H1 (cell line): Measurements from ENCODE around the gene BBS4. TPM values are rescaled to one million over a fixed set of nuclear protein-coding genes. Genes with fewer than 3 reads are reported as not detected.

ENCODE experiments used
- BCL11A ChIP-seq, 2 experiments: IDR thresholded peaks; one replicate each; pipeline ENCODE4 v1.6.1; 2011; ENCODE audit warnings: low read depth in 2 of 2, low read length in 2 of 2, mild to moderate bottlenecking in 2 of 2
- CHD1 ChIP-seq: IDR thresholded peaks from 2 replicates; pipeline ENCODE4 v1.6.1; 2012; ENCODE audit warnings: low read depth, low read length, improper control_type of control experiment
- RXRA ChIP-seq: IDR thresholded peaks from 2 replicates; pipeline ENCODE4 v1.6.1; 2011; ENCODE audit warnings: low read depth, mild to moderate bottlenecking, low read length, moderate library complexity; ENCODE audit not compliant: insufficient read depth
- polyA plus RNA-seq, 7 experiments: library from polyadenylated mRNA; depleted of rRNA in 3 of 7; stranded (reverse) in 5 of 7; unstranded in 2 of 7; fragments of >200 nt in 5 of 7; fragments of 200-250 nt in 2 of 7; gene quantifications; 1 replicate in 5 of 7; 2 replicates in 1 of 7; 4 replicates in 1 of 7; pipeline versions ENCODE4 v1.2.1 to v1.2.3, GENCODE V29; 2011 to 2013; ENCODE audit warnings: missing spikeins in 2 of 7, mixed read lengths in 2 of 7
- total RNA-seq: library from RNA; stranded (reverse); fragmentation: NEBNext Ultra II Directional; extraction: Animal tissue kit (Norgen Biotek cat#: 25700); gene quantifications from 2 replicates; pipeline ENCODE4 v1.2.1, GENCODE V29; 2021
- TF ChIP-seq, protein P1 (sequence below): IDR thresholded peaks from 2 replicates; pipeline ENCODE4 v1.6.1; 2011; ENCODE audit warnings: low read length, improper control_type of control experiment

Gene BBS4
- total and polyA plus RNA-seq, 2 of the 8 experiments (the other 6 are each of a cell fraction or from before 2014, with no cell fraction given) = 17.4 to 24.1 TPM

DNA sequence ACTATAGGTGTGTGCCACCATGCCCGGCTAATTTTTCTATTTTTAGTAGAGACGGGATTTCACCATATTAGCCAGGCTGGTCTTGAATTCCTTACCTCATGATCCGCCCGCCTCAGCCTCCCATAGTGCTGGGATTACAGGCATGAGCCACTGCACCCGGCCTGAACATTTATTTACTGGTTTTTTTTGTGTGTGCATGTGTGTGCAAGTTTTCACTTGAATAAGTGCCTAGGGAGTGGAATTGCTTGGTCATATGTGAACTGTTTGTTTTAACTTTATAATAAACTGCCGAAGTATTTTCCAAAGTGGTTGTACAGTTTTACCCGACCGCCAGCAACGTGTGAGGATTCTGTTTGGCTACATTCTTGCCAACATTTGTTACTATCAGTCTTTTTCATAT is 14.1 kb downstream of the BBS4 start (continued):
- no peak for TF ChIP-seq RXRA
- TF ChIP-seq CHD1 = no peak
- TF ChIP-seq, protein P1, sequence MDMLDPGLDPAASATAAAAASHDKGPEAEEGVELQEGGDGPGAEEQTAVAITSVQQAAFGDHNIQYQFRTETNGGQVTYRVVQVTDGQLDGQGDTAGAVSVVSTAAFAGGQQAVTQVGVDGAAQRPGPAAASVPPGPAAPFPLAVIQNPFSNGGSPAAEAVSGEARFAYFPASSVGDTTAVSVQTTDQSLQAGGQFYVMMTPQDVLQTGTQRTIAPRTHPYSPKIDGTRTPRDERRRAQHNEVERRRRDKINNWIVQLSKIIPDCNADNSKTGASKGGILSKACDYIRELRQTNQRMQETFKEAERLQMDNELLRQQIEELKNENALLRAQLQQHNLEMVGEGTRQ = no peak
- TF ChIP-seq BCL11A (IDR thresholded peaks at IDR 0.05; ENCODE audit: low read depth in 2 of 2, low read length in 2 of 2) = no peak
- TF ChIP-seq, all 59 proteins: peak for 0
